DMS114 treated with DMSO at 0.1 percent for 48 hours (cell line): ENCODE results near the gene LUZP1.

Experiments used
- DNase-seq: peaks from one replicate; lab custom pipeline; 2025; ENCODE audit not compliant: unreplicated experiment; lab: John Stamatoyannopoulos, UW

LUZP1 gene

DNA sequence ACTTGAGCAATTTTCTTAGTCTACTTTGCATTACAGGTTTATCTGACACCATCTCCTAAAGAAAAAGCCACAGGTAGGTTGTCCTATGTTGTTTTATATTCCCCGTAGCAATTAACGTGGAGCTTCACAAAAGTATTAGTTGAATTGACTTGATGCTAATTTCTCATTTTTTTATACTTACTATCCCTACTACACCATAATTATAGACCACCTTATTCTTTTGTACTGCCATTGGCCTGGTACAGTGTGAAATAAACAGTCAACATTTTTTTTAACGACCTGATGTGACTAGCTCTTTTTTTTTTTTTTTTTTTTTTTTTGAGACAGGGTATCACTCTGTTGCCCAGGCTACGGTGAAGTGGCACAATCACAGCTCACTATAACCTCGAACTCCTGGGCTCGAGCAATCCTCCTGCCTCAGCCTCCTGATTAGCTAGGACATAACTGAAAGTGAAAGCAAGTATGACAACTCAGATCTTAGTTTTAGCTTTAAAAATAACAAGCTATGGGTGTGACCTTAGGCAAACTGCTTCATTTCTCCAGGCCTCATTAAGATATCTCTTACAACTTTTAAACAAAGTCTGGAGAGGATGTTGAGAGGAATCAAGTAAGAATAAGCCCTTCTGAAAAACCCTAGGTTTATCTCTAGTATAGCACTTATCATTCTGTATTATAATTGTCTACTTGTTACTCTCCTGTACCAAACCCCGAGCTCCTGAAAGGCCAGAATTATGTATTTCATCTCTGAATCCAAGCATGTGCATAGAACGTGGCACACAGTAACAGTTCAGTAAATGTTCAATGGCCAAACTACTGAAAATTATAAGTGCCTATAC is 49.5 kb downstream of the LUZP1 start:
- DNase-seq, result no peak

DNA sequence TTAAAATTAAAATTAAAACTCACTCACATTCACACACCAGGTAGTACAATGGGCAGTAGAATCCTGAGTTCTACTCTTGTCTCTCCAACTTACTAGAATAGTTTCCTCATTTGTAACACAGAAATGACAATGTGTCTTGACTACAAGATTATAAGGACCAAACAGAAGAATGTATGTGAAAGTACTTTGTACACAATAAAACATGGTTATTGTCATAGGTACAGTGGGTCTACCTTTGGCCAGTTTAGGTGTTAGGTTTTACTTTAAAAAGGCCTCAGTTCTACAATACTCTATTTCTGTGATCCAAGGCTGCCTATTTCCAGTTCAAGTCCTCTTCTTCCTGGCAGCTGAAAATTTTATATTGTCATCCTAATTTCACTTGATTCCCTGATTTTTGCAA is 50.2 kb downstream of the LUZP1 start:
- no peak for DNase-seq

DNA sequence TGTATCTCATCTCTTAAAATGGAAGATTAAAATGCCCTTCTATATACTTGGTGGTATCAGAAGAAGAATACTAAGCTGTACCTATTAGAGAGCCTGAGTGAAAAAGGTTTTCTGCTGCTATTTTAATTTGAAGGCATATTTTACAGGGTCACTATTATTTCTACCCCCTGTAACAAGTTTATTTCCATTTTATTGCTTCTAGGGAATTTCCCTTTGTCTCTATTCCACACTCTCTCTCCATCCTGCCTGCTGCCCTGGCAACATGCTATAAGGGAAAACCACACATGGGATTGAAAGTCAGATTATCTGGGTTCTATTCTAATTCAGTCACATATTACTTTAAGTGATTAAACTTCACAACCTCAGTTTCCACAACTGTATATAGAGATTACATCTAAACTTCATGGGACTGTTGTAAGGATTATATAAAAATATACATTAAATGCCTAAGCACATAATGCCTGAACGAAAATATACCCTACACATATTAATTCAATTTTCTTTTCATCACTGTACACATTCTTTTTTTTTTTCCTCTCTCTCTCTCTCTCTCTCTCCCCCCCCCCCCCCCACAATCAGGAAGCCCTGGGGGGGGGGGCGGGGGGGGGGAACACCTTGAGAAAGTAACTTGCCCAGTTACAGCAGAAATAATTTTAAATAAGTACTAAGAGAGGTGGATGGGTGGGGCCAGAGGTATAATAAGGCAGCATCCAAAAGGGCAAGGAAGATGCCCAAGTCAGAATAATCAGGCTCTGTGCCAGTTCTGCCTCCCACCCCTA is 51.5 kb downstream of the LUZP1 start:
- no peak for DNase-seq

DNA sequence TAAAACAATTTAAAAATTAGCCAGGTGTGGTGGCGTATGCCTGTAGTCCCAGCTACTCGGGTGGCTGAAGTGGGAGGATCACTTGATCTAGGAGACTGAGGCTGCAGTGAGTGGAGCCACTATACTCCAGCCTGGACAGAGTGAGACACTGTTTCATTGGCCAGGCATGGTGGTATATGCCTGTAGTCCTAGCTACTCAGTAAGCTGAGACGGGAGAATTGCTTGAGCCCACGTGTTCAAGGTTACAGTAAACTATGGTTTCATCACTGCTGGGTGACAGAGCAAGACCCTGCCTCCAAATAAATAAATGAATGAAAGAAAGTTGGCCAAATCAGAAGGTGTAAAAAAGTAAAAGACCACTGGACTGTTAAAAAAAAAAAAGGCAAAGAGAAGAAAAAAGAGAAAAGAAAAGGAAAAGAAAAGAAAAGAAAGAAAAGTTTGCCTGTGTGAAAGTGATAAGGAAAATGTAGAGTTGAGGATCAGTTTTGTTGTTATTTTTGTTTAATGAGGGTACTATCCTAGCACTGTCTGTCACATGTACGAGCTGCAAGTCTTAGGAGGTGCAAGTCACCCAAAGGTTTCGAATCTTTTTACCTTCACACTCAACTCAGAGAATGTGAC is 52.3 kb downstream of the LUZP1 start:
- no peak for DNase-seq

DNA sequence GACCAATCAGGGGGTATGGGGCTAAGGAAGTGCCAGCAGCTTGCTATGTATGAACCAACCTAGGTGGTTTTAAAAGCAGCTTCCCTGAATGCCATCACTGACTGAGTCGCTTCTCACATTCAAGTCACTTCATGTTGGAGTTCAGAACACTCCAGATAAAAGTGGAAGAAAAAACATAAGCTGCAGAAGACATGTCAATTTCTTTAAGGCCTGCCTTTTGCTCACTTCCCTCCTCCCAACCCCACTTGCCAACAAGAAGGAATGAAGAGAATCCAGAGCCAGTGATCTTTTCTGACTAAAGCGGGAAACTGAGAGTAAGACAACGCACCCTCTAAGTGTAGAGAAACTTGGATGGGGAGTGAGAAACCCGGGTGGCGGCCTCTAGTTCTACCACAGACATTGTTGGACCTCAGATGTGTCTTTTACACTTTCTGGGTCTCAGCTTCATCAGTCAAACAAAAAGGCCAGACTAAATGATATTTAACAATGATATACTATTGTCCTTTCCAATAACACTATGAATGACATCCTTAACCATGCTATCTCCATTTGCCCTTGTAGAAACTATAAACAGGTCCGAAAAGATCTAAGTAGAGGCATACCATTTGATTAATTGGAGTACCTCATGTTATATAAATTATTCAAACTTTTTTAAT is 54.1 kb downstream of the LUZP1 start:
- DNase-seq, result no peak

DNA sequence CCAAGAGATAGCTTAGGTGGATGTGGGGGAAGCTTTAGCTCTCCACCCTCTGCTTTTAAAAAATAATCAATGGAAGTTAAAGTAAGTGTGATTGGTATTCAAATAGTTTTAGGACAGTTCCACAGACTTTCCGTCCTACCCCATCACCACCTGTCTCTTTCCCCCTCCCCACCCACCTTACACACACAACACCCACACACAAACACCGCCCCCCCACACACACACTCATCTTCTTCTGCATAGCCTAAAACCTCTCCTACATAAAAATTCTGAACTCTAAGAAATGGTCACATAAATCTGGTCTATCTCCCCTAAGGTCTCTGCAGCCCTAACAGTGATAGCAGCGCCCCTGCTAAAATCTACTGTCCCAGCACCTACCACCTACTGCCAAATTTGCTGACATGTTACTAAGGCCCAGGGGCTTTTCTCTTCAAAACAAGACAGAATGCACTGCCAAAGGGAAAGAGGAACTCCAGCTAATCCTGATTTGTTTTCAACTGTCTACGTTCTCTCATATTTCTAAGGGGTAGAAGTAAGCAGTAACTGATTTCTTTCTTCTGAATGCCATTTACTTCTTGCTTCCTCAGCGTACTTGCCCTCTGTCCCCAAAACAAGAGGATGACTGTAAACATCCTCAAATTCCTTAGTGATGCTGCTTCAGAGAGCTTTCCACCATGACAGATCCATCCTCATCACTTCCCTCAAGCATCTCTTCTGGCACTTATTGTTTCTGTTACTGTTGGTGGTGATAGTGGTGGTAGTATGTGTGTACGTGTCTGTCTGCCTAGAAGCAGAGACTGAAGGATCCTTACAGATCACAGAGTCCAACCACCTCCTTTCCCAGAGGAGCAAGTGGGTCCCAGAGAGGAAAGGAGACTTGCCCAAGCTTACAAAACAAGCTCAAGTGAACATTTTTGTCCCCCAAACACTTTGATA is 56.8 kb downstream of the LUZP1 start:
- no peak for DNase-seq

DNA sequence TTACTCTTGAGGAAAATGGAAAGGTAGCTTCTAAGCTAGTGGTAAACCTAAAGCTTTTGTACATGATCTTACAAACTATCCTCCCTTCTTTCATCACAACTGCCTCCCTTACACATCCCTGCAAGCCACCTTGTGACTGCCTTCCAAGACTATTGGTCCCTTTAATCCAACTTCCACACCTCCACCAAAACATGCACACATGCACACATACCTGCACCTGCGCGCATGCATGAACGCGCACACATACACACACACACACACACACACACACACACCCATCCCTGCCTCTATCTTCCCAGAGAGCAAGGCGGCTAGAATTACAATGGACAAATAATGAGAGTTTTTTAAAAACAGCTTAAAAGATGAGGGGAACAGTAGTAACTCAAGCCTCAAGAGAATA is 58.3 kb downstream of the LUZP1 start:
- DNase-seq, result no peak

DNA sequence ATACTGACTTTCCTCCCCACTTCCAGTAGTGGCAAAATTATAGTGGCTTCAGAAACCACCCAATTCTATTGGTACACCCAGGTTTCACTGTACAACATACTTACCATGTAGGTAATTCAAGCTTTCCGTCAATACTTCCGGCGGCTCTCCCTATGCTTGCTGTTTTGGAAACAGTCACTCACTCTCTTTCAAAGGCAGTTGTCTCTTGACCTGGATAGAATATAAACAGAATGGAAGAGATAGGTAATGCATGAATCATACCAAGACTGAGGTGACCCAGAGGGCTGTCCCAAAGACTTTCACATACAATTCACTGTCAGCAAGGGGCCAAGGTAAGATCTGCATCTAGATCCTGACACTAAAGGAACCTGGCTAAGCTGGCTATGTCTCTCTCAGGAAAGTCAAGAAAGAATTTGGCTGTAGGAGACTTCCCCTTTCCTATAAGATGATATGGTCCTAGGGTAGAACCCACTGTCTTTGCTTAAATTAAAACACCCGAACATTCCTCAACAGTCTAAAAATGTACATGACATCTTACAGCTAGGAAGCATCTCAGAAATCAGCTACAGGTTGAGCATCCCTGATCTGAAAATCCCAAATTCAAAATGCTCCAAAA is 59.6 kb downstream of the LUZP1 start:
- no peak for DNase-seq

DNA sequence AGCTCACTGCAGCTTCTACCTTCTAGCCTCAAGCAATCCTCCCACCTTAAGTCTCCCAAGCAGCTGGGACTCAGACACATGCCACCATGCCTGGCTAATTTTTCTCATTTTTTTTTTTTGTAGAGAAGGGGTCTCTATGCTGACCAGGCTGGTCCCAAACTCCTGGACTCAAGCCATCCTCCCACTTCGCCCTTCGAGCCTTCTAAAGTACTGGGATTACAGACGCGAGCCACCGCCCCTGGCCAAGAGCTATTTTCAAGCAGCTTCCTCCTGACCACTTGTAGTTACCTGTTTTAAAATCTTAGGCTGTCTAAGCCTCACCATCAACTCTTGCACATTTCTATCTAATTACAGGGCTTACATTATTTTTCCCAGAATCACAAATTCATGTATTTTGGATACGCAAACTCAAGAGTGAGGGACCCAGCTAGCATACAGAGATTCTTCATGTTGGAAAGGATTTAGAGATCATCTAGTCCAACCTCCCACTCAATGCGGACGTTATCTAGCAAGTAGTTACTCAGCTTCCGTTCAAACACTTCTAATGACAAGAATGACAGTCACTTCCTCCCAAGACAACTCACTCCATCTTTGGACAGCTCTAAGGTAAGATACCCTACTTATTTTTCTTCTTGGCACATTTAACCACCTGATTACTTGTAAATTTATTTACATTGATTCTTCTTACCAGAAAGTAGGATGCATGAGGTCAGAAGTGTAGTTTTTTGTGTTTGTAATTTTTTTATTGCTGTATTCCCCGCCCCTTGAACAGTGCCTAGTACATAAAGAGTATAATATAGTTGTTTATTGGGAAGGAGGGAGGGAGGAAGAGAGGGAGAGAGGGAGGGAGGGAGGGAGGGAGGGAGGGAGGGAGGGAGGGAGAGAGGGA is 65.4 kb downstream of the LUZP1 start:
- no peak for DNase-seq

DNA sequence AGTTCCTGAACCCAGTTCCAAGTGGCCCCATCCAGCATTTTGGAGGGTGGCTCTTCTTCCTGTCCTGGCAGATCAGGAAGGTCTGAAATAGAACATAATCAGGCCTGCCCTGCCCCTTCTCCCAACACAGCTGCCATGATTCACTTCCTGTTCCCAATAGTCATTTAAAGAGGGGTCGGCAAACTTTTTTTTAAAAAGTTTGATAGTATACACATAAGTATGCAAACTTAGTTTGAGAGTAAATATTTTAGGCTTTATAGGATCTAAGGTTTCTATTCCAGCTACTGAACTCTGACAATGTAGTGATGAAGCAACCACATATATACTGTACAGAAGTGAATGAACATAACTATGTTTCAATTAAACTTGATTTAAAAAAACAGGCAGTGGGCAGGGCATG is 66.4 kb downstream of the LUZP1 start:
- no peak for DNase-seq

DNA sequence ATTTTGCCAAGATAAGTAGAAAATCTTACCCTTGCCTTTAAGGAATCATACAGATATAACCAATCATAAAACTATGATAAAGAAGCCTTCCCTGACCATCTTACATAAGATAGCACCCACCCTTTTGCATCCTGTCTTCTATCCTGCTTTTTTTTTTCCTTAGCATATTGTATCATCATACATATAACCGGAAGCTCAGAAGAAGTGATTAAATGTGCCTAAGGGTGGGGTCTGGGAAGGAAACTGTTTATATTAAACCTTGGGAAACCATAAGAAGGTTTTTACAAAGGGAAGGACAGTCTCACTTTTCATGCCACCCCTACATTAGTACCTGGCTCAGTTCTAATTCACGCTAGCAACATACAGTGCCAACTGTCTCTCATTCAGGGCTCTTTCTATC is 66.8 kb downstream of the LUZP1 start:
- DNase-seq, result no peak

DNA sequence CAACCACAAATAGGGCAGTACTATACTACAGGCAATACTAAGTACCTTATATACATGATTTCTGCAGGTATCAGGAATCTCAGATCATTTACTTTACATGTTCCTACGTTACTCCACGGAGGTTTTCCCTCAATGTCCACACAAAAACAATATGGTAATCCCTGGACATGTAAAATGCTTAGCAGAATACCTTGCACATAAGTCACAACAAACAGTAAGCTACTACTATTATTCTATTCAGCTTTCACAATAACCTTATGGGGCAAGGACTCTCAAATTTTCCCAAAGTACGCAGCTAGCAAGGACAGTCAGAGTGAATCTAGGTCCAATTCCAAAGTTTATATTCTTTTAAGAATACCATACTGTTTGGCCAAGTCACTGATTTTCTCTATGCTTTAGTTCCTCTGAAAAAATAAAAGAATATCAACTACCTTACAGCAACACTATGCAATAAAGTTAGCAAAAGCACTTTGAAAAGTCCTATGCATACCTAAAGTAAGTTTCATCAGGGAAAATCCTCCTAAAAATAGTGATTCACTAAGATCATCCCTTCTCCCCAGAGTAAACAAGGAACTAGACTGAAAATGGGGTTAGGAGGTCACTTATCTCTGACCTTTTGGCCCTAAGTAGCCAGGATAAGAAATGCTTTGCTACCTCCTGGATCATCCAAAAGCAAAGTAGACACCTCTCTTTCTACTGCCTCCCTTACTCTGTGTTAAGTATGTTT is 67.4 kb downstream of the LUZP1 start:
- DNase-seq, result no peak

DNA sequence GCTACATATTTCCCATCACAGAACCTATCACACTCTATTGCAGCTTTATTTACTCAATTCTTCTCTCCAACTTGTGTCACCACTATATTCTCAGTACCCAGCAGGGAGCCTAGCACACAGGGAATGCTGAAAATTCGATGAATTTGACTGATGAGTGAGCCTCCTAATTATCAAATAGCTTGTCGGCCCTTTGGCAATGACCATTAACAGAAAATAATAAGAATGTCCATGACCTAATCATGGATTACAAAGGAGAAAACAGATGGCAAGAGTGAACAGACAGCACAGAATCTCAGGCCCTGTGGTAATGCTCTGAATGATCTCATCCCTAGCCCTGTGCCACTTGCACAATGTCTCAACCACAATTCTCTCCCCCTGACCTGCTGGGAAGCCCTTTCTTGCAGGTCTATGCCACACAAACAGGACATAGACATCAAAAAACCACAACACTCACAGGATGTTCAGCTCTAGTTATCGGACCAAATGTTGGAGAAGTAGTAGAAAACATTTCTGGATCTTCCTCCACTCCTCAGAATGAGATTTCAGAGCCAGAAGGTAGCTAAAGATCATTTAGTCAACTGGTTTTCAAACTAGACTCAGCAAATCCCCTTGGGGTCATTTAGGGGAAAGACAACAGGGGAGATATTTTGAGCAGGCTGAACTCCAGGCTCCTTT is 68.4 kb downstream of the LUZP1 start:
- DNase-seq, result no peak

DNA sequence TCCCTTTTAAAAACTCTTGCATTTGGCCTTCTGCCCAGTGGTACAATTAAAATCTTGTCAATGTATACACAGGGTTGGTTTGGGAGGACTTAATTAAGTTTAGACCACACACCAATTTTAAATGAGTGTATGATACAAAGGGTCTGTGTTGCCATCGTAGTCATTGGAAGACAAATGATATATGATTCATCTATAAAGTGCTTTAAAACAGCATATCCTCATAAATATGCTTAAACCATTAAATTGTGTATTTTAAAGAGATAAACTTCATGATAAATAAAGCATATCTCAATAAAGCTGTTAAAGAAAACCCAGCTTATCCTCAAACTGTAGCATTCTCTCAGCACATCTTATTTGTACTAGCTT is 69.5 kb downstream of the LUZP1 start:
- DNase-seq, result no peak

DNA sequence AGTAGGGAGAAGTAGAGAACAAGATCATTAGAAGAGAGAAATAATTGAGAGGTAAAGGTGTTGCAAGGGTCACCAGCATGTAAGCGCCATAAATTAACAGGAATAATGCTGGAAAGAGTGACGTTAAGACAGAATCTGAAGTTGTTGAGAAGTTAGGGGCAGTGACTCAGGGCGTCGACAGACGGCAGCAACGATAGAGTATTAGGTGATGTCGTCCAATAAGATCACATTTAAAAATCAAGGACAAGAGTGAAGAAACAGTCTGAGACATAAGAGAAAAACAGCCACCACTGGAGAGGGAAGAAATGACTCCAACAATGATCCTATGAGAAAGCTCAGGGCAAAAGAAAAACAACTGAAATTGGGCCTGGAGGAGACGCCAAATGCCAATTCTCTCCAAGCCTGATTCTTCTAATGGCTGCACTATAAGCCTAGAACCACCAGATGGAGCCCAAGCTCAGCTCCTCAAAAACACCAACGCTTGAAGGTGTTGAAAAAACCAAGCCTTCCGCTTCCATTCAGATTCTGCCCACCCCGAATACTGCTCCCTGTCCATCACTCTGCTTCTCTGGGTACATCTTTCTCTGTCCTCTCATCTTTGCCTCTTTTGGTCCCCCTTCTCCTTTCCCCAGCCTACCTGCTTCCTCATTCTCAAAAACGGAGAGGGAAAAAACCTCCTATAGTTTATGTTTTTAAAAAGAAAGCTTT is 70.0 kb downstream of the LUZP1 start:
- DNase-seq, result peak; percentile 72

DNA sequence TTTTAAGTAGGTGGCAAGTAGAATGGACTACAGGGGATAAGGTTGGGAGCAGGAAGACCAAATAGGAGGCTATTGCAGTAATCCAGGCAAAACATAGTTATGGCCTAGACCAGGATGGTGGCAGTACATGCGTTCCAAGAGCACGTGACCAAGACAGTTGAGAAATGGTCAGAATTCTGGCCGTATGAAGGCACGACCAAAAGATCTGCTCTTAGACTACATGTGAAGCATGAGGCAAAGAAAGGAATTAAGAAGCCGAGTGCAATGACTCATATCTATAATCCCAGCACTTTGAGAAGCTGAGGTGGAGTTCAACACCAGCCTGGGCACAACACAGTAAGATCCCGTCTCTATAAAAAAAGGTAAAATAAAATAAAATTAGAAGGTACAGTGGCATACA is 71.3 kb downstream of the LUZP1 start:
- no peak for DNase-seq

DNA sequence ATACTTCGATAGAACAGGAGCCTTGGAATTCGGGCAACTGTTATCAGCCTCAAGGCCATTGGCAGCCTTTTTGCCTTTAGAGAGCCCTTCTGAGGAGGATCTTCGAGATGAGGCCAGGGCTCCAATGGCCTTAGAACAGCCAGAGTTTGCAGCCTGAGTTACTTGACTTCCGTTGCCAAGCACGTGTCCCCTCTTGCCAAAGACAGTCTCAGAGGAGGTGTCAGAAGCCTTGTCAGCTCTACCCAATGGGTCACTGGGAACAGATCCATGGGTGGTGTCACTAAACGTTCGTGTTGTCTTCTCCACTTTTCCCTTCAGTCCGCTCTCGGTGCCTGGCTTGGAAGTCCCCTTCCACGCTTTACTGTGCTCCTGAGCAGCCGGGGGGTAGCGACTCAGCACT is 76.2 kb downstream of the LUZP1 start:
- no peak for DNase-seq
